GM19238 (cell line): ENCODE measurements around the gene ANGPTL2.

Experiments
- DNase-seq: peaks from one replicate; pipeline ENCODE4 v3.0.0; 2011; ENCODE audit warnings: low spot score; ENCODE audit not compliant: insufficient read length

ANGPTL2 gene

DNA sequence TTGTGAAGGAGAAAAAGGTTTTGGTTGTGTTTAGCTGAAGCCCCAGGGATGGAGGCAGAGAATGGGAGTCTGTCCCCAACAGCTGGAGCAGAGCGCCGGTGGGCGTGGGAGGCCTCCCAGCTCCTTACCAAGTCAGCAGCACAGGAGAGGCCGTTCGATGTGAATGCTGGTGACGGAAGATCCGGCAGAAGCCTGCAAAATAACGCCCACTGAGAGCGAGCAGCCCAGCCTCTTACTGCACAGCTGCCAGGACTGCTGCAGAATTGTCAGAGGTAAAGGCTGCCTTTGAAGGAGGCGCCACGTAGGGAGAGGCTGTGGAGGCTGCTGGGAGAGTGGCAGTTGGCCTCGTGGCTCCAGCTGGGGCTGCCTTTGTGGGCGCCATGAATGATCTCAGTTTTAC is 26.2 kb downstream of the ANGPTL2 start:
- no peak for DNase-seq

DNA sequence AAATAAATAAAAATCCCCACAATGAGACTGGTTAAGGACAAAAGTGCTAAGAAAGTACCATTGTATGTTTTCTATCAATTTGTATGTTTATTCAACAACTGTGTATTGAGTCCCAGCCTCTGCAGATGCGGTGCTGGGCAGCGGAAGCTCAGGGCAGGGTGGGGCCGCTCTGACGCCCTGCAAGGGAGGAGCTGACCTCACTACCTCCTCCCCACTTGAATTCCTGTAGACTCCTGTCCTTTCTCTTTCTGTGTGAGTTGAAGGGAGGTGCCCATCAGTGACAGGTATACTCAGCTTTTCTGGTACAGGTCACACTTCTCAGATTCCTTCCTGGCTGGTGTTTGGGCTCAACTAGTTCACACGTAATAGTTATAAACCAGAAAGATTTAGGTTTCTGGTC is 27.0 kb downstream of the ANGPTL2 start:
- no peak for DNase-seq

DNA sequence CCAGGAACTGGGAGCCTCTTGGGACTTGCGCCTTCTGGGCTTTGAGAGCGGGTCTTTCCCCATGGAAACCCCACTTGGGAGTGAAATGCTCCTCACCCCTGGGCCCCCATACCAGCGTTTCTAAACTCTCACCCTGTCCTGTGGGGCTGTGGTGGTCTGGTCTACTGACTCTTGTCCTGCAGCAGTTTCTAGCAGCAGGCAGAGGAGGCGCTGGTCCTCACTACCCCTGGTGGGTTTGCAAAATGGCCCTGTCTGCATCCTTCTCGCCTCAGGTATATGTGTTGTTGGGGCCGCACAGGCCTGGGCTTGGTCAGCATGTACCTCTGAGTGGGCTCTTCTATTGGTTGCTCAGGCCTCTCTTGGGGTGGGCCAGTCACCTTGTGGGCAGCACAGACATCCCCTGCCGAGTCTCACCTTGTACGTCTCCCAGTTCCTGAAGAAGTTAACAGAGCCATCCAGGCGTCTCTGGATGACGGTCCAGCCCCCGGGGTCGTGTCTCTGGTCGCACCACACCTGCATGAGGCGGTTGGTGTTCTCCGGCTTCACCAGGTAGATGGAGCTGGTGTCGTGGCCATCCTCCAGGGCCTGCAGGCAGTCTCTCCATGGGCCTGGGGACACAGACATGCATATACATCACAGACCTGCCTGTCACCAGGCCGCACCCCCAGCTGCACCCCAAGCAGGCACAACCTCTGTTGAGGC is 29.0 kb downstream of the ANGPTL2 start:
- DNase-seq = no peak

DNA sequence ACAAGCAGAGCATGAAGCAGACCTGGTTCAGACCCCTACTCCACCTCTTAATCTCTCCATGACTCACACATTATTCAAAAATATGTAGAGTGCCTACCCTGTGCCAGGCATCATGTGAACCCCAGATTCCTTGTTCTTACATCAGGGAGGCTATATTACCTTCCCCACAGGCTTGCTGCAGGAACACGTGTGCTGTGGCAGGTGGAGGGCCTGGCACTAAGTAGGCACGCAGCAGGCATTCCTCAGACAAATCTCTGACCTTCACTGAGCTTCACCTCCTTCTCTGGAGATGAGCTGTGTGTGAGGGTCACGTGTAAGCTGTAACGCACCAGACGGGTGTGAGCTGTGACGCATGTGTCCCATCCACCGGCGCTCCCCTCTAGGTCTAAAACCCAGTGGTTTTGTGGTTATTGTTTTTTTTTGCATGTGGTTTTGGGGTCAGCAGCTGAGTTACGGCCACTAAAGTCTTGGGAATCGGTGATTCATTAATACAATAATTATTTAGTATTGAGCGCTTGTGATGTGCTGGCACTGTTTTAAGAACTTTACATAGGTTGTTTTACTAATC is 30.3 kb downstream of the ANGPTL2 start:
- DNase-seq = no peak

DNA sequence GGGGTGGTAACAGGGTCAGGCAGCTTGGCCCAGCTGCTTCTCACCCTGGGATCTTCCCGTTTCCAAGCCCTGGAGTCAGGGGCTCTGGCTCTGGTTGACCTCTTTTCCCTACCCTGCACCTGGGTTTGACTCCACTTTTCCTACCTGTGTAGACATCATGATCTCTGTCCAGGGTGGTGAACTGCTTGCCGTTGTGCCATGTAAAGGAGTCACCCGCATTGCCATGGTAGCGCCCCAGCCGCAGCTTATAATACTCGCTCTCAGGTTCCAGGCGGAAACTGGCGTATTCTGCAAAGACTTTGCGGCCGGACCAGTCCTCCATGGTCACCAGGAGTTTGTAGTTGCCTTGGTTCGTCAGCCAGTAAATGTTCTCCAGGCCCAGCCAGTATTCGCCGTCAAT is 30.9 kb downstream of the ANGPTL2 start:
- no peak for DNase-seq

DNA sequence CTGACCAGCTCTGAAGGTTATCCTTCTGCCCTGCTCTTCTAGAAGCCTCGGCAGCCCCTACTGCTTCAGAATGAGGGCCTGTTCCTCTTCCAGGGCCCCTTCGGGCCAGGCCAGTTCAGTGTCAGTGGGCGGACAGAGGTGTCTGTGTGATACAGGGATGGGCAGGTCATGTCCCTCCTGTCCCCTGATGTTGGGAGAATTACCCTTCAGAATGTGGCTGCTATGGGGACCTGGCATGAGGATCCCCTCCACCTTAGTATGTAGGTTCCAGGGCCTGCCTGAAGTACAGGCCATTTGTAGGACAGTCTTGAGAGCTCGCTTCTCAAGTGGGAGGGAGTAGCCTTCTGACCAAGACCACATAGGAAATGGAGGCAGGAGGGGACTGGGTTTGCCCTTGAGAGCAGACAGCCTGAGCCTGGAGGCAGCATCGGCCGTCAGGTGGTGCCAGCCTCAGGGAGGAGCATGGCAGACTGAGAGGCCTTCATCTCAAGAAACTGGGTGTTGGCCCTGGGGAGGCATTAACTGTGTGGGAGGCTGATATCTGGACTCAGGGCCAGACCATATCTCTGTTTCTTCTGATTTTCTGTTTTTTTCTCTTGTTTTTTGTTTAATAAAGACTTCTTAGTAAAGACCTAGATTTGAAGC is 32.0 kb downstream of the ANGPTL2 start:
- DNase-seq = no peak

DNA sequence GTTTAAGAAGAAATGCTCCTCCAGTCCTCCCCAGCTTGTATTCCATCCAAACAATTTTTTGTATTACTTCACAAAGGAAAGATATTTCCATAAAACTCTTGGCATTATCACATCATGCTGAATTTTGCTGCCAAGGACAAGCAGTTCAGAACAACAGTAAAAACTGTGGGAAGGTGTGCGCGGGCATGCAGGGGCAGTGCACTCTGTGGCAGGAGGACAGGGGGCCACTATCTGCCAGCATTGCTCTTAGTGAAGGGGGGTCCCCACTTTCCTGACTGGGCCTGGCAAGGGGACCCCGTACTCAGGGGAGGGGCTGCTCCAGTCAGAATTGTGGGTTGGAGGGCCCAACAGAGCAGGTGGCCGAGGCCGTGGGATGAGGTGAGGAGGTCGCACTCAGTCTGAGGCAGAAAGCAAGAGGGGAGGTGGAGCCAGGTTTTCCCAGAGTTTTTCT is 32.8 kb downstream of the ANGPTL2 start:
- no peak for DNase-seq

DNA sequence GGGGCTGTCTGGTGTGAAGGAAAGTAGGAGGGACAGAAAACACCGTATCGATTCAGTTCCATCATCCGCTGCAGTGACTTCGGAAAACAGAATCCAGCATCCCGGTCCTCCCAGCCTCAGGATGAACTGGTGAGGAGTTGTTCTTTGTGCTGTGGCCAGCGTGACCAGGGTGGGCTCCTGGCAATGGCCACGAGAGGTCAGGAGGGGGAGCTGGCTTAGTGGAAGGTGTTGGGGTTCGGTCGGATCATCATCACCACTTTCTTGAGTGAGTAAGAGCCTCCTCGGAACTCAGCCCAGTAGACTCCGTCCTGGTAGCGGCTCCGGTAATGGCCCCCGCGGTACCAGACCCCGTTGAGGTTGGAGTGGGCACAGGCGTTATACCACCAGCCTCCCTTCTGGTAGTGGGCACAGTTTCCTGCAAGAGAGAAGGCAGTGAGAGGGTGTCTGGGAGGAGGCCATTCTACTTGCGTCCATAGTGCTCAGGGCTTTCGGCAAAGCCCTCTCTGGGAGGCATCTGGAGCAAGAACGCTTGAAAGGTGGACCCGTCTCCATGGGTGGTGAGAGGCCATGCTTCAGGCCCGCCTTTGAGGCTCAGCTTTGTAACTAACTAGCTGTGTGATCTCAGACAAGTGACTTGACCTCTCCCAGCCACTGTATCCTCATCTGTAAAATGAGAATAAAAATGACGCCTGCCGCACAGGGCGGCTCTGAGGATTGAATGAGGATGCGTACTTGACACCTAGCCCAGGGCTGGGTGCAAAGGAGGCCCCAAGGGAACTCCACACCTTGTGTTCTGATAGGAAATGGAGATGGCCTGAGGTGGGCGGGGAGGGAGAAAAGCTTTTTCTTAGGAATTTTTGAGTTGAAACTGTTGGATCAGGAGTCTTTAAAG is 33.5 kb downstream of the ANGPTL2 start:
- no peak for DNase-seq

DNA sequence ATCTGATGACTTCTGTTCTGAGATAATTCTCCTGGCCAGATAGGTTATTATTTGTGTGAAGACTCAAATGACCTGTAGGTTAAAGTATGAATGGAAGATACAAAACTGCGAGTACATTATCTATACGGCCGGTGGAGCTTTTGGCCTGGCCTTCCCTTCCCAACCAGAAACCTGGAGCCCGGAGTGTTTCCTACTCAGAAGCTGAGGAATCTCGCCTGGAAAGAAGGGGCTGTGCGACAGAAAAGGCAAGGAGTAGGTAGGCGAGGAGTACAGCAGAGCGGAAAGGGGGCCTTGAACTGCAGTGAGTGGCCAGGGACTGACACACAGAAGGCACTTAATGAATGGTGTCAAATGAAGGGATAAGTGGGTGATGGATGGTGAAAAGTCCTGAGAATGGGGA is 34.6 kb downstream of the ANGPTL2 start:
- DNase-seq = no peak

DNA sequence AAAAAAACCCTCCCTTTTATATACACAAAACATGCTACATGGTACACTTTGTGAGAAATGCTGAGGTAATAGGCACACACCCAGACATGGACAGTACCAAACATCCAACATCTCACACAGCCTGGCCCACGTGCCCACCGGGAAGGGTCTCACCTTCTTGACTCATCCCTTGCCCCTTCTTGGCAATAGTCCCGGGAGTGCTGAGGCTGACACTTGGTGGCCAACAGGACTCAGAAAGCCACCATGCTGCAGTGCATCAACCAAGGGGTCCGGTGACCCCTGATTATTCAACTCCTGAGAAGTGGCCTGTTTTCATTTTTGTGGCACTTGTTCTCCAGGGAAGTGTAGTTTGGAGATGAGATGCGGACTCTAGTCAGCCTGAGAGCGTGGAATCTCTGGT is 35.0 kb downstream of the ANGPTL2 start:
- no peak for DNase-seq

DNA sequence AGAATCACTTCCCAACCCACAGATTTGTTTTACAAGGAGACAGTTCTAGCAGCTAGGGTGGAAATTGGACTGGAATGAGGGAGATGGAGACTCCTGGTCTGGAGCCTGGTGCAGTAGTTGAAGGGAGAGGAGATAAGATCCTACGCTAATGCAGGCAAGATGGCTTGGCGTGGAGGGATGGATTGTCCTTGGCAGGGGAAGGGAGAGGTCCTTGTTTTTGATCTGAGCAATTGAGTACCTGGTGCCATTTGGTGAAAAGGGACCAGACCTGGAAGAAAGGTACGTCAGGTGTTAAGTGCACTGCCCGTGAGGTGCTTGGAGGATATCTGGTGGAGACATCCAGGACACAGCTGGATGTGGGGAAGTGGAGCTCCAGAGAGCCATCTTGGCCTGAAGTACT is 35.7 kb downstream of the ANGPTL2 start:
- no peak for DNase-seq

DNA sequence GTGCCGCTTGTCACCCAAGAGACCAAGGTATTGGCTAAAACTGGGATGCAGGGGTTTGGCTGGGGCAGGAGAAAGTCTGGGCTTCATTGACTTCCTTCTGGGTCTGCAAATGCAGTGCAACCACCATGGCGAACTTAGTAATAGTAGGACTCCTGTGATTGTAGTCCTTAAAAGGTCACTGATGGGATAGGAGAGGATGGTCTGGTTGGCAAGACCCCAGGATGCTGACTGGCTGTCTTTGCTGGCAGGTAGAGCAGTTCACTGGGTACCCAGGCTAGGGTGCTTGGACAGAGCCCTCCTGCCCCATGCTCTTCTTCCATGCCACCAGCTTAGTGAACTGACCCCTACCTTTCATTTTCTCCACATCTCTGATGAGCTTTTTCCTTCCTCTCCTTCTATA is 37.2 kb downstream of the ANGPTL2 start:
- DNase-seq = no peak

DNA sequence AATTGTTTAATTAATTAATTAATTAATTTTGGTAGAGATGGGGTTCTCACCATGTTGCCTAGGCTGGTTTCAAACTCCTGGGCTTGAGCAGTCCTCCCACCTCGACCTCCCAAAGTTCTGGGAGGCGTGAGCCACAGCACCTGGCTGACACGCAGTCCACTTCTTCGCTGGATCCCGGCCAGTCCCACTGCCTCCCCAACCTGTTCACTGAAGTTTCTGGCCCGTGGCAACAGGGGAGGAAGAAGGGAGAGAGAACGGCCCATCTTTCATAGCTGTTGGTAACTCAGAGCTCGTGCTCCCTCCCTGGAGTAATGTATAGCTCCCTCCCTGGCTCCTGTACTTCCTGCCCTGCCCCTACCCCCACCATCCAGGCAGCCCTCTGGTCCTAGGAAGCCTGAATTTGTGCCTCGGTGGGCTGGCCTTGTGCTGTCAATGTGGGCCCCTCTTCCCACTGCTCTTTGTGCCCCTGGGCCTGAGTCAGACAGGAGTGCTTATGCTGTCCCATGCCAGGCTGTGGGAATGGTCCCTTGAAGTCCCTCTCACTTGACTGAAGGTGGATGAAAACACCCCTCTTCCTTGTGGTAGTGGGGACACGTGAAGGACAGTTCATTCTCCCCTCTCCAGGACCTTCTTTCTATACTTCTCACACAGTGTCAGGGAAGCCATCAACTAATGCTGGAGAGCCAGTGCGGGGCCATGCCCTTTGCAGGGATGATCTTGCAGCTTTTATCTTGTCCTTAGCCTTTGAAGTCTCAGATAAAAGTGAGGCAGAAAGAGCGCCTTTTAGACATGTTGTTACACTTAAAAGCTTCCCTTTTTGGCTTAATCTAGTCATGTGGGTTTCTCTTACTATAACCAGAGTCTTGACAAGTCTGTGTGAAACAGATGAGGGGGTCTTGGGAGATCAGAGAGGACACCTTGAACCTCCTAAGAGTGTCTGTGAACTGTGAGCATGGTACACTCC is 38.1 kb downstream of the ANGPTL2 start:
- DNase-seq = no peak

DNA sequence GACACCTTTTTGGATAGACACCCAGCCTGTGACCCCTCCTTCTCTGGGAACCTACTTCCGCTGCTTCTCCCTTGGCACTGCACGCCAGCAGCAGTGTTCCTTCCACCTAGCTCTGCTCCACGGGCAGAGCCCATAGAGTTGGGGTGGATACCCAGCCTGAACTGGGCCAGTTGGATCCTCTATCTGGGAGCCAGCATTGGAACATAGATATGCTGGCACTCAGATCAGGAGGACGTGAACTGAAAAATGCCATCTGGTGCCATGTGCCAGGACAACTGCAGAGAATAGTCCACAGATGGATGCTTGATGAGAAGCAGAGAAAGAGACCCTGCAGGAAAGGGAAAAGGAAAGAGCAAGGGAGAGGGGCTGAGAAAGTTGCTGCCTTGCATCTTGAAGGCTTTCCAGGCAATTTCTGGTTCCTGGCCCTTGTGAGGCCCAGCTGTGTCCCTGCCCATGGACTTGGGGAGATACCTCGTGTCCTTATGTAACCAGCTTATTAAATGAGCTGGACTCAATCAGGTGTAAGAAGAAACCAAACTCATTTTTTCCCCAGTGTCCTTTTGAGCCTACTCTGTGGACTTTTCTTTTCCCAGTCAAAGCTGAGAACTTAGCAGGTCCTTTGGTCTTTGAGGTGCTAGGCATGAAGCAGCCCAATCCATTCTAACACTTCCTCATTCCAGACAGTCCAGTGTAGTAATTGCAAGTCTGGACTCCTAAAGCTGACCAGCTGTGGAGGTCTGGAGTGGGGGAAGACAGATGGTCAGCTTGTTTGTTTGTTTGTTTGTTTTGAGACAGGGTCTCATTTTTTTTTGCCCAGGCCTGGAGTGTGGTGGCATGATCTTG is 39.1 kb downstream of the ANGPTL2 start:
- no peak for DNase-seq

DNA sequence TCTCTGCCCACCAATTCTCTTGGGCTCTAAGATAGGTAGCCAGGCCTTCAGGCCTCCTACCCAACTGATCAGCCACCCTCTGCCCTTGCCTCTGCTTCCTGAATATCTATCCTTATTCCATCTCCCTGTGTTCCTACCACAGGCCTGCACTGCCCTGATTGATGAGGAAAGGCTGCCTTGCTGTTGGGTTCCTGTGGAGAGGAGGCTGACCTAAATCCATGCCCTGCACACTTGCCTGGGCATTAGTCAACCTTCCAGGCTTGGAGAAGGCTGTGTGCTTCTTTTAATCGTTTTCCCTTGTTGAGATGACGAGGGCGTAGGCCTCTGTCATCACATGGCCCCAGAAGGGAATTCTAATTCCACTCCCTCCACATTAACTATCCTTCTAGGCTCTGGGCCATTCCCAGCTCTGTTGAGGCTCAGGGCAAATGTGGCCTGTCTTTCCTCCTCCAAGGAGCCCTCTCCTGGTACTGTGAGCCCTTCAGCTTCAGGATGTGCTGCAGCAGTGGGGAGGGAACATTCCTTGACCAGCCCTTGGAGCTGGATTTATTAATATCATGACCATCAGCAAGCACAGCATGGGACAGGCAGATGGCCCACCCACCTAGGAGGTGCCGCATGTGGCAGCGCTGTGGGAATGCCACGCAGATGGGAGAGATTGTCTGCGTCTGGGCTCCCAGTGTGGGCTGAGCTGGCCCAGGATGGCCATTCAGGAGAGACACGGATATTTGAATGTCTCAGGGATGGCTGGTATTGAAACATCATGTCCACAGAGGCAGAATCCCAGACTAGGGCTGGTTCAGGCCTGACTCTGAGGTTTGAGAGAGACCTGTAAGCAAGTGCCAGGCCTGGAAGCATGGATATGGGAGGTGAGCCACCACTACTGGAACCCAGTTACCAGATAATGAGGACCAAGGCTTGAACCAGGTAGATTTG is 40.9 kb downstream of the ANGPTL2 start:
- DNase-seq = no peak

DNA sequence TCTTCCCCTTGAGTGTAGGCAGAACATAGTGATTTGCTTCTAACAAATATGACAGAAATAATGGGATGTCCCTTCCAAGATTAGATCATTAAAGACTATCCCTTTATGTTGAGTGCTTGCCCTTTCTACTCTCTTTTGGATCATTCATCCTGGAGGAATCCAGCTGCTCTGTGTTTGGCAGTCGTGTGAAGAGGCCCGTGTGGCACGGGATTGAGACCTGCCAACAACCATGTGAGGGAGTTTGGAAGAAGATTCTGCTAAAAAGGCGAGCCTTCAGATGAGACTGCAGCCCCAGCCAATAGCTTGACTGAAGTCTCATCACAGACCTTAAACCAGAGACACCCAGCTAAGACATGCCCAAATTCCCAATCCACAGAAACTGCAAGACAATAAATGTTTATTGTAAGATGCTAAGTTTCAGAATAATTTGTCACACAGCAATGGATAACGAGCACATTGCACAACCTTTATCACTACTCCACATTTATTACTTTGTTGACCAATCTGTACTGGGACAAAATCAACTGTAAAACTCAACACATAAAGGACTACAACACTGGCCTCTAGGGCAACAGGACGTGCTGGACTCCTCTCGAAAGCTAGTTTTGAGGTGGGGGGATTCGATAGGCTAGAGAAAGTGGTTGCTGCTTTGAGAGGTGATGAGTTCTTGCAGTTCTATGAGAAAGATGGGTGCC is 42.8 kb downstream of the ANGPTL2 start:
- DNase-seq = no peak

DNA sequence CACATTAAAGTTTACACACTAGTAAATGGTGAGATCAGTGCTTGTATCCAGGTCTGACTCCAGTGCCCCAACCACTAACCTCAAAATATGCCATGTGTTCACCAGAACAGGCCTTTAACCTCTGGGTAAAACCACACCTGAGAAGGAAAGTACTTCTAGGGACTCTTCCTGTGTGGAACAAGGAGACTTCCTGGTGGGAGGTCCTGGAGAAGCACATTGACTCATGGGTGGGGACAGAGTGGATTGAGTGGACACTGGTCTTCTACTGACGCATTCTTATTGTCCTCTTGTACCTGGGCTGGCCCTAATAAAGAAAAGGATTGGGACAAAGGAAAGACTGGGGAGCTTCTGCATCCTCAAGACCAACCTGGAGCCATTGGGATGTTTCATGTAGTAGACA is 43.4 kb downstream of the ANGPTL2 start:
- no peak for DNase-seq

DNA sequence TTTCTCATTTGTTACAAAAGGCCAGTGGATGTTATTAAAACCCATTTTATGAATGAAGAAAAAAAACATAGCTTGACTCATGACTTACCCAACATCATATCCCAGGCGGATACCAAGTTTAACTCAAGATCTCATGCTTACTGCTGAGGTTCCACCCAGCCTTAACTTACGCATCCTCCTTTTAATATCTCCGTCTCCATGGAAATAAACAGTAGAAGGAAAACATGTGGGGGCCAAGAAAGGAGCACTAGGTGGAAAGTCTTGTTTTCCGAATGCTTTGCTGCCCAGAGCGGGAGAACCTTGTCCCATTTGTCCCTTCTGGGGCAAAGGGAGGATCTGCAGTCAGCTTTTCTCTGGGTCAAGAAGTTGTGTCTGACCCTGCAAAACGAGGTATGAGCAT is 44.1 kb downstream of the ANGPTL2 start:
- no peak for DNase-seq
